Hematopoietic multipotent progenitor cell treated with erythropoietin and hydrocortisone succinate and interleukin-3 and kit ligand, for 4 days (in vitro differentiated cells): Measurements from ENCODE around the gene OR51B2.
A peak's percentile ranks its signal among the peaks of the same experiment; 100 is the strongest.

Experiments used
- DNase-seq: peaks from one replicate; pipeline ENCODE4 v3.0.0-alpha.2; 2015

Gene OR51B2

GRCh38 chr11:5280582-5281102, 43.5 kb downstream of the OR51B2 start:
- peak; percentile 99 for DNase-seq

DNA sequence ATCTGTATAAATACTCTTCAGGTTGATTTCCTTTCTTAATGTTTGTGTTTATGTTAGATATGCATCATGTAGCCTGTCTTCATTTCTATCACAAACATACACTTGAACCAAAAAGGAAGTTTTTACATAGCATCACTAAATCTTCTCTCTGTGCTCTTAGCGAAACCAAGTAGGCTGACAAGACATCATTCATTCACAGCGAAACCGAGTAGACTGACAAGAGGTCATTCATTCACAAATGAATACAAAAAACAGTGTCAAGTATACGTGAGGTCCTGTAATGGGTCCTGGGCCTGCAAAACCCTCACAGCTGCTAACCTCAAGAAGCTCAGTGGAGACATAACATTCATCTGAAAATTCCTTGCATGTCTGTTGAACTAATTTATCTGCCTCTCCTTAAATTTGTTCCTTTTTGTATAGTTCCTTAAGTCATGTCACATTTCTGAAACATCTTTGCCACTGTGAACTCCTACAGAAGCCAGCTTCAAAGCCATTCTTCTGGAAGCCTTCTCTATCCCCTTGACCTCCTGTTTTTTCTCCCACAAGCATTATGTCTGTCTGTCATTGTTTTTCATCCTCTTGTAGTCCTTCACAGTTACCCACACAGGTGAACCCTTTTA, 44.5 kb downstream of the OR51B2 start:
- no peak for DNase-seq

- DNase-seq: no peak
Observed at GRCh38 chr11:5277807-5278382, 46.2 kb downstream of the OR51B2 start.

GRCh38 chr11:5276697-5277096, 47.4 kb downstream of the OR51B2 start:
- no peak for DNase-seq

DNA sequence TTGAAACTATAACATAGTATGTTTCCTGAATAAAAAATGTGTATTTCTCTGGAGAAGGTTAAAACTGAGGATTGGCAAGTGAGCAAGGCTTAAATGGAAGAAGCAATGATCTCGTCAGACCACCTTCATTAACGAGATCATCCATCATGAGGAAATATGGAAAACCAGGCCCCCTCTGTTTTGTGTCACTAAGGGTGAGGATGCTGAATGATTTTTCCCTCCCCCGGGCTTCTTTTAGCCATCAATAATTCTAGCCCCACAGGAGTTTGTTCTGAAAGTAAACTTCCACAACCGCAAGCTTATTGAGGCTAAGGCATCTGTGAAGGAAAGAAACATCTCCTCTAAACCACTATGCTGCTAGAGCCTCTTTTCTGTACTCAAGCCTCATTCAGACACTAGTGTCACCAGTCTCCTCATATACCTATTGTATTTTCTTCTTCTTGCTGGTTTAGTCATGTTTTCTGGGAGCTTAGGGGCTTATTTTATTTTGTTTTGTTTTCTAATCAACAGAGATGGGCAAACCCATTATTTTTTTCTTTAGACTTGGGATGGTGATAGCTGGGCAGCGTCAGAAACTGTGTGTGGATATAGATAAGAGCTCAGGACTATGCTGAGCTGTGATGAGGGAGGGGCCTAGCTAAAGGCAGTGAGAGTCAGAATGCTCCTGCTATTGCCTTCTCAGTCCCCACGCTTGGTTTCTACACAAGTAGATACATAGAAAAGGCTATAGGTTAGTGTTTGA, 48.6 kb downstream of the OR51B2 start:
- peak; percentile 98 for DNase-seq

GRCh38 chr11:5274395-5274794, 49.7 kb downstream of the OR51B2 start:
- no peak for DNase-seq
